HEK293 (cell line): Measurements from ENCODE around the gene RNF34.

ENCODE experiments used
- EGR2 ChIP-seq: fragments of 450-650 bp; formaldehyde crosslinking; IDR thresholded peaks from 2 replicates; pipeline ENCODE4 v1.5.1; 2016; ENCODE audit warnings: low read depth, missing biosample characterization, missing genetic modification characterization
- GLIS2 ChIP-seq: fragments of 450-650 bp; formaldehyde crosslinking; IDR thresholded peaks from 2 replicates; pipeline ENCODE4 v1.5.1; 2016; ENCODE audit warnings: missing biosample characterization, missing genetic modification characterization
- KLF1 ChIP-seq: fragments of 450-650 bp; formaldehyde crosslinking; IDR thresholded peaks from 2 replicates; pipeline ENCODE4 v1.5.1; 2016; ENCODE audit warnings: missing biosample characterization, missing genetic modification characterization
- KLF10 ChIP-seq: fragments of 450-650 bp; IDR thresholded peaks from 2 replicates; pipeline ENCODE4 v1.5.1; 2018; ENCODE audit warnings: missing biosample characterization, mild to moderate bottlenecking, missing genetic modification characterization
- REPIN1 ChIP-seq: fragments of 450-650 bp; formaldehyde crosslinking; IDR thresholded peaks from 2 replicates; pipeline ENCODE4 v1.5.1; 2017; ENCODE audit warnings: missing biosample characterization, missing genetic modification characterization, low read depth
- ZBTB20 ChIP-seq: fragments of 450-650 bp; formaldehyde crosslinking; IDR thresholded peaks from 2 replicates; pipeline ENCODE4 v1.5.1; 2016; ENCODE audit warnings: missing biosample characterization, missing genetic modification characterization
- ZBTB48 ChIP-seq: fragments of 450-650 bp; formaldehyde crosslinking; IDR thresholded peaks from 2 replicates; pipeline ENCODE4 v1.5.1; 2016; ENCODE audit warnings: missing biosample characterization, missing genetic modification characterization
- ZBTB7A ChIP-seq: fragments of 450-650 bp; formaldehyde crosslinking; IDR thresholded peaks from 2 replicates; pipeline ENCODE4 v1.5.1; 2016; ENCODE audit warnings: low read depth, missing biosample characterization, missing genetic modification characterization
- ZEB2 ChIP-seq: fragments of 450-650 bp; formaldehyde crosslinking; IDR thresholded peaks from 2 replicates; pipeline ENCODE4 v1.5.1; 2016; ENCODE audit warnings: missing biosample characterization, missing genetic modification characterization
- ZFP37 ChIP-seq: fragments of 450-650 bp; formaldehyde crosslinking; IDR thresholded peaks from 2 replicates; pipeline ENCODE4 v1.5.1; 2016; ENCODE audit warnings: missing biosample characterization, missing genetic modification characterization
- ZFP69B ChIP-seq: fragments of 450-650 bp; formaldehyde crosslinking; IDR thresholded peaks from 2 replicates; pipeline ENCODE4 v1.5.1; 2016; ENCODE audit warnings: missing biosample characterization, missing genetic modification characterization
- ZNF10 ChIP-seq: fragments of 450-650 bp; formaldehyde crosslinking; IDR thresholded peaks from 2 replicates; pipeline ENCODE4 v1.5.1; 2017; ENCODE audit warnings: missing biosample characterization, missing genetic modification characterization
- ZNF155 ChIP-seq: fragments of 450-650 bp; formaldehyde crosslinking; IDR thresholded peaks from 2 replicates; pipeline ENCODE4 v1.5.1; 2016; ENCODE audit warnings: missing biosample characterization, missing genetic modification characterization
- ZNF335 ChIP-seq: fragments of 450-650 bp; formaldehyde crosslinking; conservative IDR thresholded peaks from 2 replicates; pipeline ENCODE4 v1.5.1; 2016; ENCODE audit warnings: missing biosample characterization, missing genetic modification characterization
- ZNF341 ChIP-seq: fragments of 450-650 bp; formaldehyde crosslinking; IDR thresholded peaks from 2 replicates; pipeline ENCODE4; 2016; ENCODE audit warnings: low read depth, missing biosample characterization, missing genetic modification characterization
- ZNF366 ChIP-seq: fragments of 450-650 bp; formaldehyde crosslinking; conservative IDR thresholded peaks from 2 replicates; pipeline ENCODE4 v1.5.1; 2016; ENCODE audit warnings: missing biosample characterization, missing genetic modification characterization
- ZNF501 ChIP-seq: fragments of 450-650 bp; formaldehyde crosslinking; IDR thresholded peaks from 2 replicates; pipeline ENCODE4 v1.5.1; 2016; ENCODE audit warnings: missing biosample characterization, missing genetic modification characterization
- ZSCAN16 ChIP-seq: fragments of 450-650 bp; formaldehyde crosslinking; IDR thresholded peaks from 2 replicates; pipeline ENCODE4 v1.5.1; 2016; ENCODE audit warnings: missing biosample characterization, missing genetic modification characterization
- TF ChIP-seq, protein P1 (sequence below): fragments of 450-650 bp; formaldehyde crosslinking; IDR thresholded peaks from 2 replicates; pipeline ENCODE4 v1.5.1; 2016; ENCODE audit warnings: missing biosample characterization, missing genetic modification characterization
- TF ChIP-seq, protein P2 (sequence below): fragments of 450-650 bp; formaldehyde crosslinking; IDR thresholded peaks from 2 replicates; pipeline ENCODE4 v1.5.1; 2016; ENCODE audit warnings: missing biosample characterization, missing genetic modification characterization
- TF ChIP-seq, protein P3 (sequence below): fragments of 450-650 bp; formaldehyde crosslinking; IDR thresholded peaks from 2 replicates; pipeline ENCODE4 v1.5.1; 2016; ENCODE audit warnings: missing biosample characterization, missing genetic modification characterization
- TF ChIP-seq, protein P4 (sequence below): fragments of 450-650 bp; formaldehyde crosslinking; IDR thresholded peaks from 2 replicates; pipeline ENCODE4 v1.5.1; 2016; ENCODE audit warnings: missing biosample characterization, missing genetic modification characterization
- TF ChIP-seq, protein P5 (sequence below): fragments of 450-650 bp; formaldehyde crosslinking; IDR thresholded peaks from 2 replicates; pipeline ENCODE4 v1.5.1; 2016; ENCODE audit warnings: missing biosample characterization, missing genetic modification characterization, low read depth
- TF ChIP-seq, protein P6 (sequence below): fragments of 450-650 bp; formaldehyde crosslinking; IDR thresholded peaks from 2 replicates; pipeline ENCODE4 v1.5.1; 2016; ENCODE audit warnings: missing biosample characterization, missing genetic modification characterization

The RNF34 gene

DNA sequence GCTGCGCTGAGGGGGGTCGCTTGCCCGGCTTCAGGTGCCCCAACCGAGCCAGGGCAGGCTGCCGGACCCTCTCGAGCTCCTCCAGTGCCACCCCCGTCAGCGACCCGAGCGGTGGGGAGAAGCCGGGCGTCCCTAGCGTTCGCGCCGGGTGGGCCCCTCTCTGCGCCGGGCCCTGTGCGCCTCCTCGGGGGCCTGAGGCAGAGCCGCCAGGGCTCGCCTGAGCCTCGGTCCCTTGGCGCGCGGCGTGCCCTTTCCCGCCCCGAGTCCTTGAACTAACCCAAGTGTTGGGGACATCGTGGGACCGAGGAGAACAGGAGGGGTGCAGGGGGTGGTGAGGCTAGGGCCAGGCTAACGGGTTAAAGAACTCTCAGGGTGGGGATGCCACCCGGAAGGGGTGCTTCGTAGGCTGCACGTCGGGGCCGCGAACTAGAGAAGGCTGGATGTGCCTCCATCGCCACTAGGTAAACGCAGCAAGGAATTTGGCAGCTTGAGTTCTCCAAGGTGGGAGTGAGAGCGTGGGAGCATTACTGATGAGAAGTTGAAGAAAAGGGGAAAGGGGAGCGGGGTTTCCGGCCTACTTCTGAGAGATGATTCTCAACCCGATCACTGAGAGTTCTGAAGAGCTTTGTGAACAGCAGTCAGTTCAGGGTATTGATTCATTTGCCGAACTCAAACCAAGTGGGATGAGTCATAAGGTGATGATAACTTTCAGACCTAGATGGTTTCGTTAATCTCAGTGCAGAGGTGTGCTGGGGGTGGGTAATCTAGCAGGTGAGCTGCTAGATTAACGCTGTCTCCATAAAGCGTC is 618 bp downstream of the RNF34 start (continued):
- TF ChIP-seq, protein P1, sequence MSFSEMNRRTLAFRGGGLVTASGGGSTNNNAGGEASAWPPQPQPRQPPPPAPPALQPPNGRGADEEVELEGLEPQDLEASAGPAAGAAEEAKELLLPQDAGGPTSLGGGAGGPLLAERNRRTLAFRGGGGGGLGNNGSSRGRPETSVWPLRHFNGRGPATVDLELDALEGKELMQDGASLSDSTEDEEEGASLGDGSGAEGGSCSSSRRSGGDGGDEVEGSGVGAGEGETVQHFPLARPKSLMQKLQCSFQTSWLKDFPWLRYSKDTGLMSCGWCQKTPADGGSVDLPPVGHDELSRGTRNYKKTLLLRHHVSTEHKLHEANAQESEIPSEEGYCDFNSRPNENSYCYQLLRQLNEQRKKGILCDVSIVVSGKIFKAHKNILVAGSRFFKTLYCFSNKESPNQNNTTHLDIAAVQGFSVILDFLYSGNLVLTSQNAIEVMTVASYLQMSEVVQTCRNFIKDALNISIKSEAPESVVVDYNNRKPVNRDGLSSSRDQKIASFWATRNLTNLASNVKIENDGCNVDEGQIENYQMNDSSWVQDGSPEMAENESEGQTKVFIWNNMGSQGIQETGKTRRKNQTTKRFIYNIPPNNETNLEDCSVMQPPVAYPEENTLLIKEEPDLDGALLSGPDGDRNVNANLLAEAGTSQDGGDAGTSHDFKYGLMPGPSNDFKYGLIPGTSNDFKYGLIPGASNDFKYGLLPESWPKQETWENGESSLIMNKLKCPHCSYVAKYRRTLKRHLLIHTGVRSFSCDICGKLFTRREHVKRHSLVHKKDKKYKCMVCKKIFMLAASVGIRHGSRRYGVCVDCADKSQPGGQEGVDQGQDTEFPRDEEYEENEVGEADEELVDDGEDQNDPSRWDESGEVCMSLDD: 0 out of 2 replicates have a peak, but pooled peaks have one; percentile 9
- TF ChIP-seq ZBTB7A (peak; percentile 90; the same call in 1 of the 2 replicates), ZFP69B (tag by site-specific recombination) (peak; percentile 92), ZBTB48 (tag by site-specific recombination) (peak; percentile 99), ZBTB20 (tag by site-specific recombination) (peak; percentile 78), ZNF501 (tag by site-specific recombination) (no peak; the same call in 1 of the 2 replicates), REPIN1 (no peak), EGR2 (tag by site-specific recombination) (peak; percentile 84), GLIS2 (tag by site-specific recombination) (peak; percentile 94), ZNF341 (tag by site-specific recombination) (no peak), ZNF10 (tag by site-specific recombination) (peak; percentile 57), ZEB2 (tag by site-specific recombination) (0 out of 2 replicates have a peak, but pooled peaks have one; percentile 14), KLF1 (tag by site-specific recombination) (no peak), ZNF366 (peak; percentile 14; the same call in 1 of the 2 replicates), ZSCAN16 (tag by site-specific recombination) (no peak), ZFP37 (peak; percentile 82; the same call in 1 of the 2 replicates), ZNF155 (tag by site-specific recombination) (no peak), ZNF335 (peak; percentile 86), KLF10 (tag by site-specific recombination) (0 out of 2 replicates have a peak, but pooled peaks have one; percentile 18)
- TF ChIP-seq, protein P2, sequence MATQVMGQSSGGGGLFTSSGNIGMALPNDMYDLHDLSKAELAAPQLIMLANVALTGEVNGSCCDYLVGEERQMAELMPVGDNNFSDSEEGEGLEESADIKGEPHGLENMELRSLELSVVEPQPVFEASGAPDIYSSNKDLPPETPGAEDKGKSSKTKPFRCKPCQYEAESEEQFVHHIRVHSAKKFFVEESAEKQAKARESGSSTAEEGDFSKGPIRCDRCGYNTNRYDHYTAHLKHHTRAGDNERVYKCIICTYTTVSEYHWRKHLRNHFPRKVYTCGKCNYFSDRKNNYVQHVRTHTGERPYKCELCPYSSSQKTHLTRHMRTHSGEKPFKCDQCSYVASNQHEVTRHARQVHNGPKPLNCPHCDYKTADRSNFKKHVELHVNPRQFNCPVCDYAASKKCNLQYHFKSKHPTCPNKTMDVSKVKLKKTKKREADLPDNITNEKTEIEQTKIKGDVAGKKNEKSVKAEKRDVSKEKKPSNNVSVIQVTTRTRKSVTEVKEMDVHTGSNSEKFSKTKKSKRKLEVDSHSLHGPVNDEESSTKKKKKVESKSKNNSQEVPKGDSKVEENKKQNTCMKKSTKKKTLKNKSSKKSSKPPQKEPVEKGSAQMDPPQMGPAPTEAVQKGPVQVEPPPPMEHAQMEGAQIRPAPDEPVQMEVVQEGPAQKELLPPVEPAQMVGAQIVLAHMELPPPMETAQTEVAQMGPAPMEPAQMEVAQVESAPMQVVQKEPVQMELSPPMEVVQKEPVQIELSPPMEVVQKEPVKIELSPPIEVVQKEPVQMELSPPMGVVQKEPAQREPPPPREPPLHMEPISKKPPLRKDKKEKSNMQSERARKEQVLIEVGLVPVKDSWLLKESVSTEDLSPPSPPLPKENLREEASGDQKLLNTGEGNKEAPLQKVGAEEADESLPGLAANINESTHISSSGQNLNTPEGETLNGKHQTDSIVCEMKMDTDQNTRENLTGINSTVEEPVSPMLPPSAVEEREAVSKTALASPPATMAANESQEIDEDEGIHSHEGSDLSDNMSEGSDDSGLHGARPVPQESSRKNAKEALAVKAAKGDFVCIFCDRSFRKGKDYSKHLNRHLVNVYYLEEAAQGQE: 0 out of 2 replicates have a peak, but pooled peaks have one; percentile 10
- TF ChIP-seq, protein P3, sequence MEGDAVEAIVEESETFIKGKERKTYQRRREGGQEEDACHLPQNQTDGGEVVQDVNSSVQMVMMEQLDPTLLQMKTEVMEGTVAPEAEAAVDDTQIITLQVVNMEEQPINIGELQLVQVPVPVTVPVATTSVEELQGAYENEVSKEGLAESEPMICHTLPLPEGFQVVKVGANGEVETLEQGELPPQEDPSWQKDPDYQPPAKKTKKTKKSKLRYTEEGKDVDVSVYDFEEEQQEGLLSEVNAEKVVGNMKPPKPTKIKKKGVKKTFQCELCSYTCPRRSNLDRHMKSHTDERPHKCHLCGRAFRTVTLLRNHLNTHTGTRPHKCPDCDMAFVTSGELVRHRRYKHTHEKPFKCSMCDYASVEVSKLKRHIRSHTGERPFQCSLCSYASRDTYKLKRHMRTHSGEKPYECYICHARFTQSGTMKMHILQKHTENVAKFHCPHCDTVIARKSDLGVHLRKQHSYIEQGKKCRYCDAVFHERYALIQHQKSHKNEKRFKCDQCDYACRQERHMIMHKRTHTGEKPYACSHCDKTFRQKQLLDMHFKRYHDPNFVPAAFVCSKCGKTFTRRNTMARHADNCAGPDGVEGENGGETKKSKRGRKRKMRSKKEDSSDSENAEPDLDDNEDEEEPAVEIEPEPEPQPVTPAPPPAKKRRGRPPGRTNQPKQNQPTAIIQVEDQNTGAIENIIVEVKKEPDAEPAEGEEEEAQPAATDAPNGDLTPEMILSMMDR (tag by site-specific recombination): peak; percentile 66
- TF ChIP-seq, protein P4, sequence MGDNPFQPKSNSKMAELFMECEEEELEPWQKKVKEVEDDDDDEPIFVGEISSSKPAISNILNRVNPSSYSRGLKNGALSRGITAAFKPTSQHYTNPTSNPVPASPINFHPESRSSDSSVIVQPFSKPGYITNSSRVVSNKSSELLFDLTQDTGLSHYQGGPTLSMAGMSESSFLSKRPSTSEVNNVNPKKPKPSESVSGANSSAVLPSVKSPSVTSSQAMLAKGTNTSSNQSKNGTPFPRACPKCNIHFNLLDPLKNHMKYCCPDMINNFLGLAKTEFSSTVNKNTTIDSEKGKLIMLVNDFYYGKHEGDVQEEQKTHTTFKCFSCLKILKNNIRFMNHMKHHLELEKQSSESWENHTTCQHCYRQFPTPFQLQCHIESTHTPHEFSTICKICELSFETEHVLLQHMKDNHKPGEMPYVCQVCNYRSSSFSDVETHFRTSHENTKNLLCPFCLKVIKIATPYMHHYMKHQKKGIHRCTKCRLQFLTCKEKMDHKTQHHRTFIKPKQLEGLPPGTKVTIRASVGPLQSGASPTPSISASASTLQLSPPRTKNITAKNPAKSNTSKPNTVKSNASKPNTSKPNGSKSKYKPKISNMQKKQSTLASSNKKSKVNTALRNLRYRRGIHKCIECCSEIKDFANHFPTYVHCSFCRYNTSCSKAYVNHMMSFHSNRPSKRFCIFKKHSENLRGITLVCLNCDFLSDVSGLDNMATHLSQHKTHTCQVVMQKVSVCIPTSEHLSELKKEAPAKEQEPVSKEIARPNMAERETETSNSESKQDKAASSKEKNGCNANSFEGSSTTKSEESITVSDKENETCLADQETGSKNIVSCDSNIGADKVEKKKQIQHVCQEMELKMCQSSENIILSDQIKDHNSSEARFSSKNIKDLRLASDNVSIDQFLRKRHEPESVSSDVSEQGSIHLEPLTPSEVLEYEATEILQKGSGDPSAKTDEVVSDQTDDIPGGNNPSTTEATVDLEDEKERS (tag by site-specific recombination): no peak
- TF ChIP-seq, protein P5, sequence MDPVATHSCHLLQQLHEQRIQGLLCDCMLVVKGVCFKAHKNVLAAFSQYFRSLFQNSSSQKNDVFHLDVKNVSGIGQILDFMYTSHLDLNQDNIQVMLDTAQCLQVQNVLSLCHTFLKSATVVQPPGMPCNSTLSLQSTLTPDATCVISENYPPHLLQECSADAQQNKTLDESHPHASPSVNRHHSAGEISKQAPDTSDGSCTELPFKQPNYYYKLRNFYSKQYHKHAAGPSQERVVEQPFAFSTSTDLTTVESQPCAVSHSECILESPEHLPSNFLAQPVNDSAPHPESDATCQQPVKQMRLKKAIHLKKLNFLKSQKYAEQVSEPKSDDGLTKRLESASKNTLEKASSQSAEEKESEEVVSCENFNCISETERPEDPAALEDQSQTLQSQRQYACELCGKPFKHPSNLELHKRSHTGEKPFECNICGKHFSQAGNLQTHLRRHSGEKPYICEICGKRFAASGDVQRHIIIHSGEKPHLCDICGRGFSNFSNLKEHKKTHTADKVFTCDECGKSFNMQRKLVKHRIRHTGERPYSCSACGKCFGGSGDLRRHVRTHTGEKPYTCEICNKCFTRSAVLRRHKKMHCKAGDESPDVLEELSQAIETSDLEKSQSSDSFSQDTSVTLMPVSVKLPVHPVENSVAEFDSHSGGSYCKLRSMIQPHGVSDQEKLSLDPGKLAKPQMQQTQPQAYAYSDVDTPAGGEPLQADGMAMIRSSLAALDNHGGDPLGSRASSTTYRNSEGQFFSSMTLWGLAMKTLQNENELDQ (tag by site-specific recombination): no peak
- TF ChIP-seq, protein P6, sequence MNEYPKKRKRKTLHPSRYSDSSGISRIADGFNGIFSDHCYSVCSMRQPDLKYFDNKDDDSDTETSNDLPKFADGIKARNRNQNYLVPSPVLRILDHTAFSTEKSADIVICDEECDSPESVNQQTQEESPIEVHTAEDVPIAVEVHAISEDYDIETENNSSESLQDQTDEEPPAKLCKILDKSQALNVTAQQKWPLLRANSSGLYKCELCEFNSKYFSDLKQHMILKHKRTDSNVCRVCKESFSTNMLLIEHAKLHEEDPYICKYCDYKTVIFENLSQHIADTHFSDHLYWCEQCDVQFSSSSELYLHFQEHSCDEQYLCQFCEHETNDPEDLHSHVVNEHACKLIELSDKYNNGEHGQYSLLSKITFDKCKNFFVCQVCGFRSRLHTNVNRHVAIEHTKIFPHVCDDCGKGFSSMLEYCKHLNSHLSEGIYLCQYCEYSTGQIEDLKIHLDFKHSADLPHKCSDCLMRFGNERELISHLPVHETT (tag by site-specific recombination): 0 out of 2 replicates have a peak, but pooled peaks have one; percentile 9
